Measurements from ENCODE around the gene SIRT7. TPM values are rescaled to one million over a fixed set of nuclear protein-coding genes. Genes with fewer than 3 reads are reported as not detected.

Gene SIRT7
- total and polyA plus RNA-seq, 4 donors = 8.5 to 43.1 (median 20.1) TPM

GRCh38 chr17:81934850-81935708, 17.1 kb upstream of the SIRT7 start:
- Histone ChIP-seq H3K27ac (ENCODE audit: low read depth in 1 of 2, low read length in 2 of 2) (no peak overlapping the region), H3K9me3 (ENCODE audit: control insufficient read depth, low read length) (no peaks in the 10 kb centered on the region), H3K36me3 (ENCODE audit: control insufficient read depth in 1 of 2, insufficient read depth in 2 of 2, low read length in 1 of 2) (no peaks in the 10 kb centered on the region), H3K4me1 (ENCODE audit: control insufficient read depth in 1 of 2, insufficient read depth in 2 of 2, low read length in 2 of 2) (no peaks in the 10 kb centered on the region), H3K27me3 (ENCODE audit: control insufficient read depth in 1 of 2, insufficient read depth in 2 of 2, low read length in 1 of 2) (no peaks in the 10 kb centered on the region), H3K4me3 (ENCODE audit: low read length in 2 of 2) (no peak overlapping the region)
- ATAC-seq (ENCODE audit: low FRiP score) (no peak), DNase-seq (peak; percentile 46 to 75)
- intact Hi-C loops (cut with DNase I) = no loop called here
- WGBS, 2 donors = 91 to 93% methylated on average over 38 of the region's 38 CpGs

GRCh38 chr17:81934098-81934757, 16.3 kb upstream of the SIRT7 start:
- Histone ChIP-seq H3K4me3 (ENCODE audit: low read length in 2 of 2) (no peak overlapping the region), H3K9me3 (ENCODE audit: control insufficient read depth, low read length) (no peaks in the 10 kb centered on the region), H3K27ac (ENCODE audit: low read depth in 1 of 2, low read length in 2 of 2) (no peak overlapping the region), H3K4me1 (ENCODE audit: control insufficient read depth in 1 of 2, insufficient read depth in 2 of 2, low read length in 2 of 2) (no peaks in the 10 kb centered on the region), H3K27me3 (ENCODE audit: control insufficient read depth in 1 of 2, insufficient read depth in 2 of 2, low read length in 1 of 2) (no peaks in the 10 kb centered on the region), H3K36me3 (ENCODE audit: control insufficient read depth in 1 of 2, insufficient read depth in 2 of 2, low read length in 1 of 2) (no peaks in the 10 kb centered on the region)
- 88% methylated on average over 22 to 23 of the region's 23 CpGs for WGBS, 2 donors
- ATAC-seq (ENCODE audit: low FRiP score) (no peak), DNase-seq (peak in 1 of 2 donors; percentile 46)
- intact Hi-C loops (cut with DNase I) = no loop called here

GRCh38 chr17:81933178-81933699, 15.3 kb upstream of the SIRT7 start:
- 90 to 91% methylated on average over 14 of the region's 14 CpGs for WGBS, 2 donors
- intact Hi-C loops (cut with DNase I) = no loop called here
- DNase-seq (no peak), ATAC-seq (ENCODE audit: low FRiP score) (no peak)
- no peak overlapping the region for H3K4me3 ChIP-seq (ENCODE audit: low read length in 2 of 2)
- H3K9me3 ChIP-seq (ENCODE audit: control insufficient read depth, low read length) = no peaks in the 10 kb centered on the region
- no peaks in the 10 kb centered on the region for H3K36me3 ChIP-seq (ENCODE audit: control insufficient read depth in 1 of 2, insufficient read depth in 2 of 2, low read length in 1 of 2)
- no peaks in the 10 kb centered on the region for H3K27me3 ChIP-seq (ENCODE audit: control insufficient read depth in 1 of 2, insufficient read depth in 2 of 2, low read length in 1 of 2)
- H3K27ac ChIP-seq (ENCODE audit: low read depth in 1 of 2, low read length in 2 of 2) = no peak overlapping the region
- no peaks in the 10 kb centered on the region for H3K4me1 ChIP-seq (ENCODE audit: control insufficient read depth in 1 of 2, insufficient read depth in 2 of 2, low read length in 2 of 2)

GRCh38 chr17:81932333-81932983, 14.5 kb upstream of the SIRT7 start:
- Histone ChIP-seq H3K36me3 (ENCODE audit: control insufficient read depth in 1 of 2, insufficient read depth in 2 of 2, low read length in 1 of 2) (no peaks in the 10 kb centered on the region), H3K27ac (ENCODE audit: low read depth in 1 of 2, low read length in 2 of 2) (no peak overlapping the region), H3K4me1 (ENCODE audit: control insufficient read depth in 1 of 2, insufficient read depth in 2 of 2, low read length in 2 of 2) (no peaks in the 10 kb centered on the region), H3K9me3 (ENCODE audit: control insufficient read depth, low read length) (no peaks in the 10 kb centered on the region), H3K27me3 (ENCODE audit: control insufficient read depth in 1 of 2, insufficient read depth in 2 of 2, low read length in 1 of 2) (no peaks in the 10 kb centered on the region), H3K4me3 (ENCODE audit: low read length in 2 of 2) (no peak overlapping the region)
- WGBS, 2 donors = 89 to 91% methylated on average over 9 of the region's 9 CpGs
- peak in 1 of 2 donors; percentile 45 for DNase-seq
- intact Hi-C loops (cut with DNase I) = no loop called here
- ATAC-seq (ENCODE audit: low FRiP score) = no peak

DNA sequence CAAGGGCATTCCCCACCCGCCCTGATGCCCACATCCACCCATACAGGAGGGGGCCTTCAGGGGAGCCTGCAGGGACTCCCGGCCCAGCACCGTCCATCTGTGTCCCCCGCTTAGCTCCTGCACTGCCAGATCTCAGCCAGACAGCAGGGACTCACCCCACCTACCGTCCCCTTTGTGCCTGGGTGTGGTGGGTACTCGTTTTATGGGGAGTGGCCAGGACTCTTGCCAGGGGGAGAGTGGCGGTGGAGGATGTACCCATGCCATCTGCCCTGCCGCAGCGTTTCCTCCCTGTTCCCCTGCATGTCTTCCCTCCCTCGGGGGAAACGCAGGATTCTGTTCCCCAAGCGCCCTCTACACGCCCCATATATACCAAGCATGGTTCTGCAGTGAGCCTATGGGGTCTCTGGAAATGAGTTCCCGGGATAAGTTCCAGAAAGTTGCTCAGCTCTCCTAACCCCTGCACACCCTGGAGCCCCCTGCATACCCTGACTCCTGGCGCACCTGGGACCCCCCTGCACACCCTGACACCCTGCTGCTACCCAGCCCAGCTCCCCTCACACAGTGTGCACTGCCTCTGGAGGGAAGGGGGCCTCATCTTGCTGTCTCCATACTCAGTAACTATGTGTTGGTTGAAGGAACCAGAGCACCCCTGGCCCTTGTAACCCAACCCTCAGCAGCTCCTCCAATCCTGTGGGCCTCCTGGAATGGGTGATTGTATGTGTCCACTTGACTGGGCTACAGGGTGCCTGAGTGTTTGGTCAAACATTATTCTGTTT, 13.8 kb upstream of the SIRT7 start:
- ATAC-seq (ENCODE audit: low FRiP score) (no peak), DNase-seq (peak in 1 of 2 donors; percentile 46)
- intact Hi-C loops (cut with DNase I) = no loop called here
- Histone ChIP-seq H3K36me3 (ENCODE audit: control insufficient read depth in 1 of 2, insufficient read depth in 2 of 2, low read length in 1 of 2) (no peaks in the 10 kb centered on the region), H3K27me3 (ENCODE audit: control insufficient read depth in 1 of 2, insufficient read depth in 2 of 2, low read length in 1 of 2) (no peaks in the 10 kb centered on the region), H3K4me3 (ENCODE audit: low read length in 2 of 2) (no peak overlapping the region), H3K27ac (ENCODE audit: low read depth in 1 of 2, low read length in 2 of 2) (no peak overlapping the region), H3K4me1 (ENCODE audit: control insufficient read depth in 1 of 2, insufficient read depth in 2 of 2, low read length in 2 of 2) (no peaks in the 10 kb centered on the region), H3K9me3 (ENCODE audit: control insufficient read depth, low read length) (no peaks in the 10 kb centered on the region)
- 49 to 51% methylated on average over 15 of the region's 15 CpGs for WGBS, 2 donors

DNA sequence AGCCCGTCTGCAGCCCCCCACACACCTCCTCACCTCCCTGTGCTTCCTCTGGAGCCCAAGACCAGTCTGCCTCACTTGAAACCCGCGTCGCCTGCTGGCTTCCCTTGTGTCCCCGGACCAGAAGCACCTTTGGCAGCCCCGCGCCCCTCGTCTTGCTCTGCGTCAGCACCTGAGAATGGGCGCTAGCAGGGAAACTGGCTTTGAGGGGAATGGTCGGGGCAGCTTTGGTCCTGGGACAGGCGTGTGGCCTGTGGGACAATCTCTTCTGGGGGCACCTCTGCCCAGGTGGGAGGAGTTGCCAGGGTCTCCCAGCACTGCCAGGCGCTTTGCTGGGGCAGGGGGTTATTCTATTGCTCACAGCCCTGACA, 13.2 kb upstream of the SIRT7 start:
- H3K27me3 ChIP-seq (ENCODE audit: control insufficient read depth in 1 of 2, insufficient read depth in 2 of 2, low read length in 1 of 2) = no peaks in the 10 kb centered on the region
- H3K36me3 ChIP-seq (ENCODE audit: control insufficient read depth in 1 of 2, insufficient read depth in 2 of 2, low read length in 1 of 2) = no peaks in the 10 kb centered on the region
- H3K27ac ChIP-seq (ENCODE audit: low read depth in 1 of 2, low read length in 2 of 2) = no peak overlapping the region
- no peak for ATAC-seq (ENCODE audit: low FRiP score)
- H3K9me3 ChIP-seq (ENCODE audit: control insufficient read depth, low read length) = no peaks in the 10 kb centered on the region
- 75 to 76% methylated on average over 13 of the region's 13 CpGs for WGBS, 2 donors
- H3K4me3 ChIP-seq (ENCODE audit: low read length in 2 of 2) = no peak overlapping the region
- intact Hi-C loops (cut with DNase I) = no loop called here
- DNase-seq = peak in 1 of 2 donors; percentile 44
- H3K4me1 ChIP-seq (ENCODE audit: control insufficient read depth in 1 of 2, insufficient read depth in 2 of 2, low read length in 2 of 2) = no peaks in the 10 kb centered on the region

GRCh38 chr17:81930142-81931125, 12.5 kb upstream of the SIRT7 start:
- Histone ChIP-seq H3K27ac (ENCODE audit: low read depth in 1 of 2, low read length in 2 of 2) (no peak overlapping the region), H3K36me3 (ENCODE audit: control insufficient read depth in 1 of 2, insufficient read depth in 2 of 2, low read length in 1 of 2) (no peaks in the 10 kb centered on the region), H3K27me3 (ENCODE audit: control insufficient read depth in 1 of 2, insufficient read depth in 2 of 2, low read length in 1 of 2) (no peaks in the 10 kb centered on the region), H3K4me1 (ENCODE audit: control insufficient read depth in 1 of 2, insufficient read depth in 2 of 2, low read length in 2 of 2) (no peaks in the 10 kb centered on the region), H3K4me3 (ENCODE audit: low read length in 2 of 2) (no peak overlapping the region), H3K9me3 (ENCODE audit: control insufficient read depth, low read length) (no peaks in the 10 kb centered on the region)
- intact Hi-C loops (cut with DNase I) = no loop called here
- 65 to 69% methylated on average over 20 of the region's 20 CpGs for WGBS, 2 donors
- no peak for ATAC-seq (ENCODE audit: low FRiP score)
- DNase-seq = peak in 1 of 2 donors; percentile 50

Data from aorta (tissue), 5 donors.